HG02588 (cell line): ENCODE data around the gene DDX3X.
"Not testable (repeated sequence)": the region's sequence is repeated elsewhere in the genome, so short reads cannot be mapped to it uniquely, and the experiment has no call there.

Experiments used
- ATAC-seq: cut with Tn5 transposase; IDR thresholded peaks from one replicate; pipeline ENCODE4 v1.9.1; 2021; ENCODE audit warnings: mild to moderate bottlenecking, moderate library complexity; ENCODE audit not compliant: unreplicated experiment

Gene DDX3X

DNA sequence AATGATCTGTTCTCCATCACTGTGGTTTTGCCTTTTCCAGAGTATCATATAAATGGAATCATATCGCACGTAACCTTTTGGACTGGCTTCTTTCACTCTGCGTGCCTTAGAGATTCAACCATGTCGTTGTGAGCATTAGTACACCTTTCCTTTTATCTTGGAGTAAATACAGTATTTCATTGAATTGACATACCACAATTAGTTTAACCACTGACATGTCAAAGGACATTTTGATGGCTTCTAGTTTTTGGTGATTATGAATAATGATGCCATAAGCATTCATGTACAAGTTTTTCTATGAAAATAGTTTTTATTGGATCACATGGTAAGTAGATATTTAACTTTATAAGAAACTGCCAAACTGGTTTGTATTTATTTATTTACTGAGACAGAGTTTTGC, 35.2 kb downstream of the DDX3X start:
- ATAC-seq = no peak

DNA sequence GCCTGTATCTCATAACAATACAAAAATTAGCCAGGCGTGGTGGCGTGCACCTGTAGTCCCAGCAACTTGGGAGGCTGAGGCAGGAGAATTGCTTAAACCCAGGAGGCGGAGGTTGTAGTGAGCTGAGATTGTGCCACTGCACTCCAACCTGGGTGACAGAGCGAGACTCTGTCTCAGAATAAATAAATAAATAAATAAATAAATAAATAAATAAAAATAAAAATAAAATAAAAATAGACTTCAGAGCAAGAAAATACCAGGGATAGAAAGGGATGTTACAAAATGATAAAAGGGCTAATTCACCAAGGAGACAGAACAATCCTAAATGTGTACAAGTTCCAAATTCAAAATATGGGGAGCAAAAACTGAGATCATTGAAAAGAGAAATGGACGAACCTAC, 37.6 kb downstream of the DDX3X start:
- not testable (repeated sequence) for ATAC-seq

DNA sequence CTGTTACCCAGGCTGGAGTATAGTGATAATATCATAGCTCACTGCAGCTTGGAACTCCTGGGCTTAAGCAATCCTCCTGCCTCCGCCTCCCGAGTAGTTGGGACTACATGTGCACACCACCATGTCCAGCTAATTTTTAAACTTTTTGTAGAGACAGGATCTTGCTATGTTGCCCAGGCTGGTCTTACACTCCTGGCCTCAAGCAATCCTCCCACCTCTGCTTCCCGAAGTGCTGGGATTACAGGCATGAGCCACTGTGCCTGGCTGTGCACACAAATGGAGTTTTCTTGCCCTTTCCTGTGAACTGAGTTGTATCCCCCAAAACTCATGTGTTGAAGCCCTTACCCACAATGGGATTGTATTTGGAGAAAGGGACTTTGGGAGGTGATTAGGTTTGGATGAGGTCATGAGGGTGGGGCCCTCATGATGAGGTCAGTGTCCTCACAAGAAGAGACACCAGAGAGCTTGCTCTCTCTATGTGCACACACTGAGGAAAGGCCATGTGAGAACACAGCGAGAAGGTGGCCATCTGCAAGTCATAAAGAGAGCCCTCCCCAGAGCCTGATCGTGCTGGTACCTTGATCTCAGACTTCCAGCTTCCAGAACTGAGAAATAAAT, 40.1 kb downstream of the DDX3X start:
- ATAC-seq = no peak

DNA sequence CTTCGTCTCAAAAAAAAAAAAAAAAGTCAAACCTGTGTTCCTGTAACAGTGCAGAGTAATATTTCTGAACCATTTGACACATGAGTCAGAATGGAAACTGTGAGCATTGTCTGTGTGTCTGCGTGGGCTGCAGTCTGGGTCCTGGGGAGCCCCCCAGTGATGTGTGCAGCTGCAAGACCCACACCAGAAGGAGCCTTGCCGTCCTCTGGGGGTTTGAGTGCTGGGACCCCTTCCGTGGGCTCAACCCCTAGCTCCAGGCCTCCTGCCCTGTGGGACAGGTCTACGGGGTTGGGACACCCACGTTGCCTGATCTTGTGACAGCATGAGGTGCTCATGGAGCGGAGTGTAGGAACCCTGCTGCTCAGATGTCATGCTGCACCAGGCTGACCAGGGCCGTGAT, 43.7 kb downstream of the DDX3X start:
- peak; percentile 59 for ATAC-seq

DNA sequence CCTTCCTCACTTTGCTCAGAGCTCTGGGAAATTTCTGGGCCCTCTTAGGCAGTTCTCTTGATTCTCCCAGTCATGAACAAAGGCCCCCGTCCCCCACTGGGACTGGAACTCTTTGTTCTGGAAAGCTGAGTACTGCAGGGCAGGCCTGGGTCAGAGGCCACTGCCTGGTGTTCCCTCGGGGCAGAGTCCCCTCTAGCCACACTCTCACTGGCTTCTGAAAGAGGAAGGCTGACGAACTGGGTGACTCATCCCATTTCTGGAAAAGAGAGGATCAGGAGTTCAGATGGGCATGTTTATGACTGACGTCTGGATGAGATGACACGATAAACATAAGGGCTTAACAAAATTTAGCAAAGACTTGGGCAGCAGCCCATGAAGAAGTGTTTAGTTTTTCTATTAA, 47.7 kb downstream of the DDX3X start:
- no peak for ATAC-seq

DNA sequence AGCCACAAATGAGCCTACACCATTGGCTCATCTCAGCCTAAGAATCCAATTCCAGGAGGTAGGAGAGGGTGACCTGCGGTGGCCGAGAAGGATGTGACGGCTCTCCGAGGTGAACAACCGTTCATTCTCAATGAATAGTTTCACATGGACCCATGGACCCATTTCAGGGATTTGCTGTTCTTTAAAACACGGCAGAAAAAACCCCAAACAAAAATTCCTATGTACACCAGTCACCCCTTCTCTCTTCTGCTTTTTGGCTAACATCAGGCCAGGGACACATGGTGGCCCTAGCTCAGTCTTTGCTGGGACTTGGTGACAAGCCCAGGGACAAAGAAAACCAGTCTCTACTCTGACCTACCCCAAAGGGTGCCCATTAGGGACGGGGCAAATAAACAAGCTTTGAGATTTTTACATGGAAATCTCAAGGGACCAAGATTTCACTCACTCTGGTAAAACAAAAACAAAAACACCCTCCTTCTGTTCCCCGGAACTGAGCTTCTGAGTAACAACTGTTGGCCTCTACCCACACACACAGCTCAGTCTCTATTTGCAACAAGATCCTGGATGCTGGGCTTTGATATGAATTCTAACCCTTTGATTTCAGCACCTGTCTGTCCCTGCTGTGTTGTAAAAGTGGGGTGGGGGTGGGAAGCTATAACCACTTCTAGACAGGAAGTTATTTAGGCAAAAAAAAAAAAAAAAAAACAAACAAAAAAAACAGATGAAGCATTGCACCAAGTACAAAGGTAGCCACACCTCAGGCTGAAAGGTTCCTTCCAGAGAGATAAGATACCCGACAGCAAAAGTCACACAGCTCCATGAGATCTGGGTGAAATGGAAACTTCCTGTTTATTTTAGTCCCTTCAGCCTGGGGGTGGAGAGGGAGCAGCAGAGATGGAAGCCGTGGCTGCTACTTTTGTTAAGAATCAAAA, 49.0 kb downstream of the DDX3X start:
- no peak for ATAC-seq

DNA sequence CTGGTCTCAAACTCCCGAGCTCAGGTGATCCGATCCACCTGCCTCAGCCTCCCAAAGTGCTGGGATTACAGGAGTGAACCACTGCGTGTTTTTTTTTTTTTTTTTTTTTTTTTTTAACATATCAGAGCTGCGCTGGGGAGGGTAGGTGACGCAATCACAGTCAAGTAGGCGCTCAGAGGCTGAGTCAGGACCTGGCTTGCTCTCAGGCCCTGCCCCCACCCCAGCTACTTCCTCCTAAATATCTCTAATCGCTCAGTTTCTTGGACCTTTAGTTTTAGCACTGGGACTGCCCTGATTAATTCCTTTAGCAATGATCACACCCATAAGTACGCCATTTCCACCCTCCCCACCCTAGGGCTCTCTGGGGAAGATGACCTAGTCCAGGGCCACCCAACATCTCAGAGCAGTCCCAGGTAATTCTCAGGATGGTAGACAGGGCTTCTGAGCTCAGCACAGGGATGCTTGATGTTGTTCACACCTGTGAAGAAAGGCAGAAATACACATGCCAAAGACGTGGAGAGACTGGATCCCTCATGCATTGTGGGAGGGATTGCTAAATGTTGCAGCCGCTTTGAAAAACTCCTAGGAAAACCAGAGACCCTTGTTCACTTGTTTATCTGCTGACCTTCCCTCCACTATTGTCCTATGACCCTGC, 50.2 kb downstream of the DDX3X start:
- ATAC-seq = no peak

DNA sequence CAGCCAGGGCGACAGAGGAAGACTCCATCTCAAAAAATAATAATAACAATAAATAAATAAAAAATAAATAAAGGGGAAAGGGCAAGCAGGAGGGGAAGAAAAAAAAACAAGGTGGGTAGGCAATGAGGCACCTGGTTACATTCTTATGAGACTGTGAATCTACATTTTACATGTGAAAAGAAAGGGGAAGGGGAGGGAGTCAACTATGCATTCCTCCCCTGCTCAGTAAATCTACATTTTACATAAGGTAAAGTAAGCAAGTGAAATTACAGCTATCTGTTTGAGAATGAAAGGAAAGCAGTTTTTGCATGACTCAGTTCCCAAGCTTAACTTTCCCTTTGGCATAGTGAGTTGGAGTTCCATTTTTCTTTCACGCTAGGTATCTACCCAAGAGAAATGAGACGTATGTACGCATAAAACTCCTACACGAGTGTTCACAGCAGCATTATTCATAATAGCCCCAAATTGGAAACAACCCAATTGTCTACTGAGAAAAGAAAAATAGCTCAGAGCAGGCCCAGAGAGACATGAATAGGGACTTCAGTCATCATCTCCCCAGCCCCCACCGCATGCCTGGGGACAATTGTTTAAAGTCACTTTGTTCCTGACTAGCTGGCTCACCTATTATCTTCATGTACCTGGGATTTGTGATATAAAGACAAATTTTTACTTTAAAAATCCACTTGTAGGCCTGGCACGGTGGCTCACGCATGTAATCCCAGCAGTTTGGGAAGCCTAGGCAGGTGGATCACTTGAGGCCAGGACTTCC, 52.4 kb downstream of the DDX3X start:
- no peak for ATAC-seq

DNA sequence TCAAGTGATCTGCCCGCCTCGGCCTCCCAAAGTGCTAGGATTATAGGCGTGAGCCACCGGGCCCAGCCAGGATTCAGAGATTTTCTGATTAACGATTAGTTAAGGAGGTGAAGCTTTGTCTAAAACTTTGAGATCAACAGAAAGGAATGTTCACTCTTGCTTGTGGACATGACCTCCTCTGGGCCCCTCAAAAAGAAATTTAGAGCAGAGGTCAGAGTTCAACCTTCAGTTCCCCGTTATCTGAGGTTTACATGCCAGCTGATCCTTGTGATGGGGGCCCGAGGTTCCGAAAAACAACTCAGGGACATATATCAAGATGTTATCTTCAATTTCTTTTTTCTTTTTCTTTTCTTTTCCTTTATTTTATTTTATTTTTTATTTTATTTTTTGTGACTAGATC, 54.6 kb downstream of the DDX3X start:
- ATAC-seq = no peak

DNA sequence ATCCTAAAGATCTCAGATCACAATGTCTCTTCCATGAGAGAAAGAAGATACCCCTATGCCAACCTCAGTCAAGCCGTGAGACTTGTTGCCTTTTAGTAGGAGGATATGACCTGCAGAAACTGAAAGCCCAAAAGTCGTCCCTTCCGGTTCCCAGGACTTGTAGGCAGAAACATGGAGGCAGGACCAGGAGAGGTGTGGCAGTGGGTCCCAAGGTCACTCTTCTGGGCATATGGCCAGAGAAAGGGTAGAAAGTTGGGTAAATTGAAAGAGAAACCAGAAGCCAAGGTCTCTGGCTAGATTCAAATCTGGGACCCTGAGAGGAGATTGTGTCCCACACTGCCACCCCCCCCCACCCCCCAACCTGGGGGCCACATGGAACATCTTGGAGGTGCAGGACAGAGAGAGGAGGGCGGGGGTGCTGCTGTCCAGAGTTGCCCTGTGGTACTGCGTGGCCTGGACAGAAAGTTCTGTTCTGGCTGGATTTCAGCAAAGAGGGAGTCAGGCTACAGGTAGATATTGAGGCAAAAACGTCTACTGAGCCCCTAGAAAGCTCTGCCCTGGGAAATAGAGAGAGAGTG, 55.4 kb downstream of the DDX3X start:
- ATAC-seq = no peak

DNA sequence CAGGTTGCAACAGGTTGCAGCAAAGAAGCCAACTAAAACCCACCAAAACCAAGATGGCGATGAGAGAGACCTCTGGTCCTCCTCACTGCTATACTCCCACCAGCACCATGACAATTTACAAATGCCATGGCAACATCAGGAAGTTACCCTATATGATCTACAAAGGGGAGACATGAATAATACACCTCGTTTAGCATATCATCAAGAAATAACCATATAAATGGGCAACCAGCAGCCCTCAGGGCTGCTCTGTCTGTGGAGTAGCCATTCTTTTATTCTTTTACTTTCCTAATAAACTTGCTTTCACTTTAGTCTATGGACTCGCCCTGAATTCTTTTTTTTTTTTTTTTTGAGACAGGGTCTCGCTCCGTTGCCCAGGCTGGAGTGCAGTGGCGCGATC, 56.6 kb downstream of the DDX3X start:
- not testable (repeated sequence) for ATAC-seq

DNA sequence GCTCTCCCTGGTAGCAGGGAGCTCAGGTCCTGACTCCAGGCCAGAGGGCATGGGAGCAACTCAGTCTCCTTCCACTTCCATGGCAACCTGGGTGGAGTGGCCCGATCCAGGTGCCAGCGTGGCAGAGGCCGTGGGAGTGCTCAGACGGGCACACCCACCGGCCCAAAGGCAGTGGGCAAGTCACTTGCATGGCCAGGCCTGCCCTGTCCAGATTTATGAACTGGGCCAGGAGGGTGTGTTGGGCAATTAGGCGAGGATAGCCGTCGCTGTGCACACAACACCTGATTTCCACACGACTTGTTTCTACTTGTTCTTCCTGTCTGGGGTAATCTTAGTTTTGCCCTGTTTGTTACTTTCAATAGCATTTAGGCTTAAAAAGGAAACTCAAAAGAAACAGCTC, 57.6 kb downstream of the DDX3X start:
- no peak for ATAC-seq

DNA sequence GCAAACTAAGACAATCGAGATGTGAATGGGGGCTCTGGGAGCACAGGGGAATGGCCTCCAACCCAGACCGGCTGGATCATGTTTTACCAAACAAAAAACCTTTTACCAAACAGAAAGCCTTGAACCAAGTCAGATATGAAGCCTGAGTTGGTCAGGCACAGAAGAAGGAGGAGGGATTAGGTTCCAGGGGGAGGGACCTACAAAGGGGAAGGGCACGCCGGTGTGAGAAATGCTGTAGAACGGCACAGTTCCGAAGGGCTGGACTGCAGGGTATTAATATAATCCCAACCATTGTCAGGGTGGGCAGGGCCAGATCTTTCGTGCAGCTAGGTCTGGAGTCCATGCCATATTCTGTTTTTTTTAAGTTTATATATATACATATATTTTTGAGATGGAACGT, 60.3 kb downstream of the DDX3X start:
- no peak for ATAC-seq

DNA sequence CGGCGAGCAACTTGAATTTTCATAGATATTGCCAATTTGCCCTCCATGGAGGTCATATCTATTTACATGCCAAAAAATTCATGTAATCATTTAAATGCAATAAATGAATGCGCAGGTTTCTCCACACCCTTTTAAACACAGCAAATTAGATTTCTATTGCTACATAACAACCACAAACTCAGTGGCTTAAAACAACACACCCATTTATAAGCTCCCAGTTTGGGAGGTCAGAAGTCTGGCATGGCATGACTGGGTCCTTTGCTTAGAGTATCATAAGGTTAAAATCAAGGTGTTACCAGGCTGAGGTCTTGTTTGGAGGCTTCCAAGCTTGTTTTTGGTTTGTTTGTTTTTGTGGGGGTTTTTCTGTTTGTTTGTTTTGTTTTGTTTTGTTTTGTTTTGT, 63.3 kb downstream of the DDX3X start:
- ATAC-seq = no peak

DNA sequence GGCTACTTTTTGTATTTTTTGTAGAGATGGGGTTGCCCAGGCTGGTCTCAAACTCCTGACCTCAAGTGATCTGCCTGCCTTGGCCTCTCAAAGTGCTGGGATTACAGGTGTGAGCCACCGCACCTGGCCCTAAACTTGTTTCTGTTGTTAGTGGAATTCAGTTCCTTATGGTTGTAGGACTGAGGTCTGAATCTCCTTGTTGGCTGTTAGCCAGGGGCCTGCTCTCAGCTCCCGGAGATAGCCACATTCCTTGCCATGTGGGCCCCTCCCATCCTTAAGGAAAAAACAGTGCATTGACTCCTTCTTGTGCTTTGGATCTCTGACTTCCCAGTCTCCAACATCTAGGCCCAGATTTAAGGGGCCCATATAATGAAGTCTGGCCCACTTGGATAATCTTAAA, 63.8 kb downstream of the DDX3X start:
- ATAC-seq = no peak

DNA sequence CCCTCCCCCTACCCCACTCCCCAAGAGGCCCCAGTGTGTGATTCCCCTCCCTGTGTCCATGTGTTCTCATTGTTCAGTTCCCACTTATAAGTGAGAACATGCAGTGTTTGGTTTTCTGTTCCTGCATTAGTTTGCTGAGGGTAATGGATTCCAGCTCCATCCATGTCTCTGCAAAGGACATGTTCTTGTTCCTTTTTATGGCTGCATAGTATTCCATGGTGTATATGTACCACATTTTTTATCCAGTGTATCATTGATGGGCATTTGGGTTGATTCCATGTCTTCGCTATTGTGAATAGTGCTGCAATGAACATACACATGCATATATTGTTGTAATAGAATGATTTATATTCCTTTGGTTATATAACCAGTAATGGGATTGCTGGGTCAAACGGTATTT, 68.6 kb downstream of the DDX3X start:
- ATAC-seq = not testable (repeated sequence)

DNA sequence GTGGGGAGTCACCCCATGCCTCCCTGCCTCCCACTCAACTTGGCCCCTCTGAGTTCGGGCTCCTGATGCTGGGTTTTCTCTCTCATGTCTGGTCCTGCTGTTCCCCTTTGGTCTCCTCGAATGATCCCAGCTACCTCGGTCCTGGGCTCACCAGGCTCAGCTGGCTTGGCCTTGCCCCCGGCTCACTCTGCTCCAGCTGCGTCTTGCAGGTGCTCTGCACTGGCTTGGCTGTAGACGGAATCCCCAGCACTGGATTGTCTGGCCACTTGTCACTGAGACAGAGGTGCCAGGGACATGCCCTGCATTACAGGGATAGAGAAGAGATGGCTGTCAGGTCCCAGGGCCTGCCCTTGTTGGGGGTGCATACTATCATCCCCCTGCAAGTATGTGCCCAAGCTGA, 71.6 kb downstream of the DDX3X start:
- ATAC-seq = no peak

DNA sequence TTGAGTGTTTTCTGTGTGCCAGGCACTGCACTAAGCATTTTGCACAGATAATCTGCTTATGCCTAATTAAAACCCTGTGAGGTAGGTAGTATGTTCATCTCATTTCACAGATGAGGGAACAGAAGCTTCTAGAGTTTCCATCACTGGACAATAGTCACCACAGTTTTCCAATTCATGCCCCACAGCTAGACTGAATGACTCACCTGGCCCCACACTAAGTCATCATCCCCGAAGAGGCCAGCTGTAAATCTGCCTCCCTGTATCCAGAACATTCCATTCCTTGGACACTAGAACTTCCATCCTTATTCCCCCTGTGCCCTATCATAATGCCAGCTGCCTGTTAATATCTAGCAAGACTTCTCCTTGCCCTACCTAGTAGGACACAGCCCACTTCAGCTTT, 72.2 kb downstream of the DDX3X start:
- no peak for ATAC-seq

DNA sequence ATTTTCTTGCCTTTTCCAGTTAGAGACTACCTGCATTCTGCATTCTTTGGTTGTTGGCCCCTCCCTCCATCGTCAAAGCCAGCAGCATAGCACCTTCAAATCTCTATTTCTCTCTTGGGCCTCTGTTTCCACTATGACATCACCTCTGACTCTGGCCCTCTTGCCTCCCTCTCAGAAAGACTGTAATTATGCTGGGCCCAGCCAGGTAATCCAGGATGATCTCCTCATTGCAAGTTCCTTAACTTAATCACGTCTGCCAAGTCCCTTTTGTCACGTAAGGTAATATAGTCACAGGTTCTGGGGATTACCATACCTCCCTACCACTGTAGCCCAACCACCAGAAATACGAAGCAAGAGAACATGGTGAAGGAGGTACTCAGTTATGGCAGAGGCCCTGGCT, 73.9 kb downstream of the DDX3X start:
- no peak for ATAC-seq

DNA sequence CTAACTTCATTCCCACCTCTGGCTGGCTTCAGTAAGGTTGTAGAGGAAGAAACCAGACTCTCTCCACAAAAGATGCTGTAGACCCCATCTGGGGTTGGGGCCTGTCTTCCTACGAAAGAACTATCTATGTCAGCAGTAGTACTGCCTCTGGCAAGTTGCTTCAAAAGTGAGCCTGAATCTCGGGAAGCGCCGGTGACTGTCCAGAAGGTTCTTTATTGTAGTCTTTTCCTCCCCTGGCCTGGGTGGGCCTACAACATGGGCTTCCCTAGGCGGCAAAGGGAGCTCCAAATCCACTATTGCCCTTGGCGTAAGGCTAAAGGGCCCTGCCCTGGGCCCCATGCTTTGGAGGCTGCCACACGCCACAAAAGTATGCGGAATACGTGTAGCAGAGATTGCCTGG, 74.6 kb downstream of the DDX3X start:
- ATAC-seq = no peak

DNA sequence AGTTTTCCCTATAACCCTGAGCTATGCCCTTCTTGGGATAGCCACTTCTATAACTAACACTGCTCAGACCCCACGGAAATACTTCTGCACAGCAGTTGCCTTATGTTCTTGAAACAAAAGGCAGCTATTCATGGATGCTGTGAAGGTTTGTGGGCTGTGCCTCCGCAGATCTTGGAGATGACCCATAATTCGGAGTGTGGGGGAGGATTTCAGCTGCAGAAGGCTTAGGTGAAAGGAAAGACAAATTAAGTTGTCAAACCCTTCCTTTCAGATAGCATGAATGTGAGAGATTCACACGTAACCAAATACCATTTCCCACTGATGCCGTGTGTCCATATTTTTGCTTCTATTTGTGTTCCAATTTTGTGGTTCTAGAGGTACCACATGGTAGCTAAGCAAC, 75.0 kb downstream of the DDX3X start:
- no peak for ATAC-seq
